ENCODE measurements around the gene ECHDC3.
A peak's percentile ranks its signal among the peaks of the same experiment; 100 is the strongest.

Gene ECHDC3

GRCh38 chr10:11754173-11754572 is 12.0 kb downstream of the ECHDC3 start:
- no peak for DNase-seq

- no peak for DNase-seq
Measured at GRCh38 chr10:11754620-11755019, 12.4 kb downstream of the ECHDC3 start.

- DNase-seq: no peak
Measured at GRCh38 chr10:11755512-11756263, 13.5 kb downstream of the ECHDC3 start.

- no peak for DNase-seq
Measured at GRCh38 chr10:11756766-11757315, 14.7 kb downstream of the ECHDC3 start.

GRCh38 chr10:11757454-11757820 is 15.3 kb downstream of the ECHDC3 start:
- peak; percentile 61 for DNase-seq

GRCh38 chr10:11757821-11758463 is 15.8 kb downstream of the ECHDC3 start:
- peak; percentile 92 for DNase-seq

GRCh38 chr10:11758527-11759236 is 16.5 kb downstream of the ECHDC3 start:
- no peak for DNase-seq

- DNase-seq: no peak
Measured at GRCh38 chr10:11759347-11759746, 17.2 kb downstream of the ECHDC3 start.

- no peak for DNase-seq
Measured at GRCh38 chr10:11760151-11760550, 18.0 kb downstream of the ECHDC3 start.

GRCh38 chr10:11760861-11761260 is 18.7 kb downstream of the ECHDC3 start:
- no peak for DNase-seq

GRCh38 chr10:11761431-11761830 is 19.2 kb downstream of the ECHDC3 start:
- DNase-seq: no peak

GRCh38 chr10:11762706-11763500 is 20.7 kb downstream of the ECHDC3 start:
- no peak for DNase-seq

- no peak for DNase-seq
Measured at GRCh38 chr10:11763501-11763861, 21.3 kb downstream of the ECHDC3 start.

GRCh38 chr10:11765141-11765540 is 23.0 kb downstream of the ECHDC3 start:
- DNase-seq: no peak

GRCh38 chr10:11772575-11773288 is 30.6 kb downstream of the ECHDC3 start:
- DNase-seq: no peak

- DNase-seq: no peak
Measured at GRCh38 chr10:11773761-11774441, 31.7 kb downstream of the ECHDC3 start.

GRCh38 chr10:11775412-11775811 is 33.2 kb downstream of the ECHDC3 start:
- no peak for DNase-seq

- no peak for DNase-seq
Measured at GRCh38 chr10:11776080-11776479, 33.9 kb downstream of the ECHDC3 start.

- DNase-seq: no peak
Measured at GRCh38 chr10:11781114-11781513, 38.9 kb downstream of the ECHDC3 start.

GRCh38 chr10:11782793-11783557 is 40.8 kb downstream of the ECHDC3 start:
- peak; percentile 89 for DNase-seq

GRCh38 chr10:11783558-11783865 is 41.3 kb downstream of the ECHDC3 start:
- DNase-seq: no peak

Data from hematopoietic multipotent progenitor cell treated with erythropoietin and hydrocortisone succinate and interleukin-3 and kit ligand, for 4 days (in vitro differentiated cells).